Body of pancreas (tissue), 4 donors: ENCODE measurements around the gene ATF7IP2.

Source experiments
- POLR2A ChIP-seq, 3 donors: fragments of 450-650 bp; IDR thresholded peaks; one replicate each; pipeline ENCODE4 v1.6.1; 2016; ENCODE audit warnings: antibody characterized with exemption in 3 of 3, mild to moderate bottlenecking in 2 of 3
- TF ChIP-seq, protein P1 (sequence below), 7 experiments: fragments of 450-650 bp in 4 of 7; fragments of 200-600 bp in 3 of 7; sonication (generic) in 3 of 7; IDR thresholded peaks; one replicate each; pipeline ENCODE4 v1.5.1; 2016 to 2019; ENCODE audit warnings: antibody characterized with exemption in 7 of 7

DNA sequence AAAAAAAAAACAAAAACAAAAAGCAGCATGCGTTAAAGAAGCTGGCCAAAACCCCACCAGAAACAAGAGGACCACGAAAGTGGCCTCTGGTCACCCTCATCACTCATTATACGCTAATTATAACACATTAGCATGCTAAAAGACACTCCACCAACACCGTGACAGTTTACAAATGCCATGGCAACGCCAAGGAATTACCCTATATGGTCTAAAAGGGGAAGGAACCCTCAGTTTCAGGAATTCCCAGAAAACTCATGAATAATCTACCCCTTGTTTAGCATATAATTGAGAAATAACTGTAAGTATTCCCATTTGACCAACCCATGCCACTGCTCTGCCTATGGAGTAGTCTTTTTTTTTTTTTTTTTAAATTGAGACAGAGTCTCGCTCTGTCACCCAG lies 116.9 kb downstream of the ATF7IP2 start:
- TF ChIP-seq, protein P1, sequence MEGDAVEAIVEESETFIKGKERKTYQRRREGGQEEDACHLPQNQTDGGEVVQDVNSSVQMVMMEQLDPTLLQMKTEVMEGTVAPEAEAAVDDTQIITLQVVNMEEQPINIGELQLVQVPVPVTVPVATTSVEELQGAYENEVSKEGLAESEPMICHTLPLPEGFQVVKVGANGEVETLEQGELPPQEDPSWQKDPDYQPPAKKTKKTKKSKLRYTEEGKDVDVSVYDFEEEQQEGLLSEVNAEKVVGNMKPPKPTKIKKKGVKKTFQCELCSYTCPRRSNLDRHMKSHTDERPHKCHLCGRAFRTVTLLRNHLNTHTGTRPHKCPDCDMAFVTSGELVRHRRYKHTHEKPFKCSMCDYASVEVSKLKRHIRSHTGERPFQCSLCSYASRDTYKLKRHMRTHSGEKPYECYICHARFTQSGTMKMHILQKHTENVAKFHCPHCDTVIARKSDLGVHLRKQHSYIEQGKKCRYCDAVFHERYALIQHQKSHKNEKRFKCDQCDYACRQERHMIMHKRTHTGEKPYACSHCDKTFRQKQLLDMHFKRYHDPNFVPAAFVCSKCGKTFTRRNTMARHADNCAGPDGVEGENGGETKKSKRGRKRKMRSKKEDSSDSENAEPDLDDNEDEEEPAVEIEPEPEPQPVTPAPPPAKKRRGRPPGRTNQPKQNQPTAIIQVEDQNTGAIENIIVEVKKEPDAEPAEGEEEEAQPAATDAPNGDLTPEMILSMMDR (IDR thresholded peaks at IDR 0.05) = no peak
- no peak for TF ChIP-seq POLR2A (IDR thresholded peaks at IDR 0.05)
